GM13977 (cell line): Measurements from ENCODE around the gene RILPL1.
A peak's percentile ranks its signal among the peaks of the same experiment; 100 is the strongest.
"Not testable (repeated sequence)": the region's sequence is repeated elsewhere in the genome, so short reads cannot be mapped to it uniquely, and the experiment has no call there.

Experiments
- DNase-seq: peaks from one replicate; pipeline ENCODE4 v3.0.0; 2012; ENCODE audit warnings: low spot score
- in situ Hi-C: fragments of 300-500 bp; cut with MboI; formaldehyde crosslinking; loops from one replicate; pipeline ENCODE4 v1.12.0; 2022; ENCODE audit warnings: low sequenced_read_pairs, low pct_unique_long_range_greater_than_20kb, mixed read lengths, inconsistent platforms; ENCODE audit not compliant: unreplicated experiment
- TF ChIP-seq, protein P1 (sequence below): IDR thresholded peaks from 2 replicates; pipeline ENCODE4 v1.5.1; 2012; ENCODE audit warnings: mild to moderate bottlenecking, control low read depth; ENCODE audit not compliant: insufficient read depth; ENCODE audit errors: extremely low read depth, missing control alignments

RILPL1 gene, protein sequence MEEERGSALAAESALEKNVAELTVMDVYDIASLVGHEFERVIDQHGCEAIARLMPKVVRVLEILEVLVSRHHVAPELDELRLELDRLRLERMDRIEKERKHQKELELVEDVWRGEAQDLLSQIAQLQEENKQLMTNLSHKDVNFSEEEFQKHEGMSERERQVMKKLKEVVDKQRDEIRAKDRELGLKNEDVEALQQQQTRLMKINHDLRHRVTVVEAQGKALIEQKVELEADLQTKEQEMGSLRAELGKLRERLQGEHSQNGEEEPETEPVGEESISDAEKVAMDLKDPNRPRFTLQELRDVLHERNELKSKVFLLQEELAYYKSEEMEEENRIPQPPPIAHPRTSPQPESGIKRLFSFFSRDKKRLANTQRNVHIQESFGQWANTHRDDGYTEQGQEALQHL

GRCh38 chr12:123533672-123534643 is at the start of gene RILPL1:
TSS of gene RILPL1 (minus strand) at chr12:123533719. CDS start at chr12:123533482, 237 bp downstream.
- in situ Hi-C loops = no loop called here
- TF ChIP-seq, protein P1, sequence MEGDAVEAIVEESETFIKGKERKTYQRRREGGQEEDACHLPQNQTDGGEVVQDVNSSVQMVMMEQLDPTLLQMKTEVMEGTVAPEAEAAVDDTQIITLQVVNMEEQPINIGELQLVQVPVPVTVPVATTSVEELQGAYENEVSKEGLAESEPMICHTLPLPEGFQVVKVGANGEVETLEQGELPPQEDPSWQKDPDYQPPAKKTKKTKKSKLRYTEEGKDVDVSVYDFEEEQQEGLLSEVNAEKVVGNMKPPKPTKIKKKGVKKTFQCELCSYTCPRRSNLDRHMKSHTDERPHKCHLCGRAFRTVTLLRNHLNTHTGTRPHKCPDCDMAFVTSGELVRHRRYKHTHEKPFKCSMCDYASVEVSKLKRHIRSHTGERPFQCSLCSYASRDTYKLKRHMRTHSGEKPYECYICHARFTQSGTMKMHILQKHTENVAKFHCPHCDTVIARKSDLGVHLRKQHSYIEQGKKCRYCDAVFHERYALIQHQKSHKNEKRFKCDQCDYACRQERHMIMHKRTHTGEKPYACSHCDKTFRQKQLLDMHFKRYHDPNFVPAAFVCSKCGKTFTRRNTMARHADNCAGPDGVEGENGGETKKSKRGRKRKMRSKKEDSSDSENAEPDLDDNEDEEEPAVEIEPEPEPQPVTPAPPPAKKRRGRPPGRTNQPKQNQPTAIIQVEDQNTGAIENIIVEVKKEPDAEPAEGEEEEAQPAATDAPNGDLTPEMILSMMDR = peak; percentile 56
- DNase-seq = peak; percentile 85

DNA sequence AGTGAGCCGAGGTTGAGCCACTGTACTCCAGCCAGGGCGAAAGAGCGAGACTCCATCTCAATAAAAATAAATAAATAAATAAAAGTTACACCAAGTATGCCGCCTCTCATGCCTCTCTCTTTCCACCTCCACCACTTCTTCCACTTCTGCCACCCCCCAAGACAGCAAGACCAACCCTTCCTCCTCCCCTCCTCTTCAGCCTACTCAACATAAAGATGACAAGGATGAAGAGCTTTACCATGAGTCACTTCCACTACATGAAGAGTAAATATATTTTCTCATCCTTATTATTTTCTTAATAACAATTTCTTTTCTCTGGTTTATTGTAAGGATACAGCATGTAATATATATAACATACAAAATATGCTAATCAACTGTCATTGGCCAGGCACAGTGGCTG is 47.3 kb upstream of the RILPL1 start:
- in situ Hi-C loops = no loop called here
- DNase-seq = no peak
- TF ChIP-seq, protein P1 = no peak

GRCh38 chr12:123578829-123579228 is 45.3 kb upstream of the RILPL1 start:
- DNase-seq, in situ Hi-C loops: not testable (repeated sequence)

DNA sequence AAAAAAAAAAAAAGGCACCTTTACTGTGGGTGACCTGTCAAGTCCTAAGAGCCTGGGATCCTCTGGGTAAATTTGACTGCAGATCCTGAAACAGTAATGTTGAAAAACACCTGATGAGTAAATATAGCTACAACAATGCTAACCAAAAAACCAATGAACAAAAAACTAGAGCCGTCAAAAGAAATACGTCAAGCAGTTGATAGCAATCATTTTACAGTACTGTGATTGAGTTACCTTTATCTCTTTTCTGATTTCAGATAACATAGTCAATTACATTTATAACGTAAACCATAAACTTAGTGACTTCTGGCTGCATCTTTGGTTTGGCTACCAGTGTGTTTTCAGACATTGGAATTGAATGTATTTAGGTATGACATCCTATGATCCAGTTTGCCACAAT is 44.7 kb upstream of the RILPL1 start:
- in situ Hi-C loops = no loop called here

GRCh38 chr12:123576611-123577010 is 43.1 kb upstream of the RILPL1 start:
- no peak for DNase-seq
- in situ Hi-C loops = no loop called here
- TF ChIP-seq, protein P1 = no peak

More for the DNA sequence above, 44.7 kb upstream of the RILPL1 start:
- TF ChIP-seq, protein P1 = no peak
- no peak for DNase-seq

DNA sequence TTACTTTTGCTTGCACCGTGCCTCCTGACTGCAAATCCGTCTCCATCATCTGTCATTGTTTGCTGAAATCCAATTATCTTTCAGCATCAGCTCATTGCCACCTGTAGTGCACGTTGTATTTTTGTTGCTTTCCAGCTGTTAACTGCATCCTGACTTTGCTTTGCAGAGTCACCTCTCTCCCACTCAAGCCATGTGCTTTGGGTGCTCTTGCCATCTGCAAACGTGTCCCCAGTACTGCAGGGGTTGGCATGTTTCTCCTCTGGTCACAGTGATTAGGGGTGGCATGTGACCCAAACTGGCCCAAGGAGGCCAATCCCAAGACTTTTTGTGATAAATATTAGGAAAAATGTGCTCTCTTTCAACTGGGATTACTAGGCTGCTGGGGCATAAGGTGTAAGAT is 40.4 kb upstream of the RILPL1 start:
- TF ChIP-seq, protein P1 = no peak
- DNase-seq = no peak
- in situ Hi-C loops = no loop called here
